Liver (tissue), 2 donors: ENCODE results near the gene LRRFIP1.
"Not testable (repeated sequence)": the region's sequence is repeated elsewhere in the genome, so short reads cannot be mapped to it uniquely, and the experiment has no call there.

Experiments
- MAX ChIP-seq: IDR thresholded peaks from 2 replicates; pipeline ENCODE4 v1.6.1; 2016; ENCODE audit warnings: antibody characterized with exemption
- TF ChIP-seq, protein P1 (sequence below): fragments of 150-350 bp; IDR thresholded peaks from 2 replicates; pipeline ENCODE4 v1.5.1; 2017; ENCODE audit warnings: improper control_type of control experiment, low read depth, low read length; ENCODE audit not compliant: missing input control
- donor health status: healthy.

DNA sequence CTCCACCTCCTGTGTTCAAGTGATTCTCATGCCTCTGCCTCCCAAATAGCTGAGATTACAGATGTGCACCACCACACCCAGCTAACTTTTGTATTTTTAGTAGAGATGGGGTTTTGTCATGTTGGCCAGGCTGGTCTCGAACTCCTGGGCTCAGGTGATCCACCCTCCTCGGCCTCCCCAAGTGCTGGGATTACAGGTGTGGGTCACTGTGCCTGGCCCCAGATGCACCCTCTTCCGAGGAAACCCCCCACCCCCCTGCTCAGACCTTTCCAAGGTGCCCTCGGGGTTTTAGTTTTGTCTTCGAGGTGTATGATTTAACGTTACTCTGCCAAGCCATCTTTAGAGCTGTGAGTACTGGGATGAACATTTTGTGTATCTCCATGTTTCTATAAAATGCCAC, 61.2 kb downstream of the LRRFIP1 start:
- TF ChIP-seq, protein P1, sequence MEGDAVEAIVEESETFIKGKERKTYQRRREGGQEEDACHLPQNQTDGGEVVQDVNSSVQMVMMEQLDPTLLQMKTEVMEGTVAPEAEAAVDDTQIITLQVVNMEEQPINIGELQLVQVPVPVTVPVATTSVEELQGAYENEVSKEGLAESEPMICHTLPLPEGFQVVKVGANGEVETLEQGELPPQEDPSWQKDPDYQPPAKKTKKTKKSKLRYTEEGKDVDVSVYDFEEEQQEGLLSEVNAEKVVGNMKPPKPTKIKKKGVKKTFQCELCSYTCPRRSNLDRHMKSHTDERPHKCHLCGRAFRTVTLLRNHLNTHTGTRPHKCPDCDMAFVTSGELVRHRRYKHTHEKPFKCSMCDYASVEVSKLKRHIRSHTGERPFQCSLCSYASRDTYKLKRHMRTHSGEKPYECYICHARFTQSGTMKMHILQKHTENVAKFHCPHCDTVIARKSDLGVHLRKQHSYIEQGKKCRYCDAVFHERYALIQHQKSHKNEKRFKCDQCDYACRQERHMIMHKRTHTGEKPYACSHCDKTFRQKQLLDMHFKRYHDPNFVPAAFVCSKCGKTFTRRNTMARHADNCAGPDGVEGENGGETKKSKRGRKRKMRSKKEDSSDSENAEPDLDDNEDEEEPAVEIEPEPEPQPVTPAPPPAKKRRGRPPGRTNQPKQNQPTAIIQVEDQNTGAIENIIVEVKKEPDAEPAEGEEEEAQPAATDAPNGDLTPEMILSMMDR = not testable (repeated sequence)
- TF ChIP-seq MAX = not testable (repeated sequence)
